HEK293 (cell line): ENCODE data around the gene EEF1AKMT3.

Source experiments
- CTCF ChIA-PET: fragments of 350-600 bp; formaldehyde crosslinking; extraction: SDS; loops from one replicate; lab custom pipeline; 2021; ENCODE audit warnings: antibody characterized with exemption; lab: Yijun Ruan, JAX
- POLR2A ChIA-PET: fragments of 300-600 bp; formaldehyde crosslinking; extraction: SDS; loops from one replicate; lab custom pipeline; 2020; ENCODE audit warnings: antibody characterized with exemption, inconsistent platforms; lab: Yijun Ruan, JAX
- H3K27ac ChIP-seq: fragments of 200-500 bp; sonication (Bioruptor generic); 2 replicates; pipeline ENCODE4 v1.5.1; 2014; ENCODE audit warnings: low read depth, low read length, control low read depth, inconsistent platforms; ENCODE audit errors: extremely low read depth
- H3K36me3 ChIP-seq, 2 experiments: fragments of 200-500 bp in 1 of 2; sonication (Bioruptor generic) in 1 of 2; 1 replicate in 1 of 2; 2 replicates in 1 of 2; pipeline ENCODE4 v1.5.1; 2014 to 2017; ENCODE audit warnings: inconsistent platforms in 2 of 2, low read length in 2 of 2; ENCODE audit not compliant: control insufficient read depth in 2 of 2, insufficient read depth in 1 of 2
- H3K4me1 ChIP-seq: fragments of 200-500 bp; sonication (Bioruptor generic); 2 replicates; pipeline ENCODE4 v1.5.1; 2014; ENCODE audit warnings: mild to moderate bottlenecking, low read length, inconsistent platforms; ENCODE audit not compliant: control insufficient read depth, insufficient read depth
- H3K4me3 ChIP-seq: 2 replicates; pipeline ENCODE4 v1.5.1; 2011; ENCODE audit warnings: low read depth, mild to moderate bottlenecking, control low read depth, low read length, moderate library complexity
- H3K9me3 ChIP-seq: fragments of 200-500 bp; sonication (Bioruptor generic); 2 replicates; pipeline ENCODE4 v1.5.1; 2014; ENCODE audit warnings: low read depth, low read length, inconsistent platforms; ENCODE audit not compliant: control insufficient read depth, insufficient read depth
- BCL6B ChIP-seq: fragments of 450-650 bp; formaldehyde crosslinking; IDR thresholded peaks from 2 replicates; pipeline ENCODE4 v1.5.1; 2017; ENCODE audit warnings: missing biosample characterization, missing genetic modification characterization
- INSM2 ChIP-seq: fragments of 450-650 bp; formaldehyde crosslinking; IDR thresholded peaks from 2 replicates; pipeline ENCODE4 v1.5.1; 2016; ENCODE audit warnings: missing biosample characterization, missing genetic modification characterization
- MYNN ChIP-seq: fragments of 450-650 bp; formaldehyde crosslinking; IDR thresholded peaks from 2 replicates; pipeline ENCODE4 v1.5.1; 2016; ENCODE audit warnings: missing biosample characterization, missing genetic modification characterization, borderline replicate concordance
- PATZ1 ChIP-seq: fragments of 450-650 bp; formaldehyde crosslinking; IDR thresholded peaks from 2 replicates; pipeline ENCODE4 v1.5.1; 2016; ENCODE audit warnings: missing biosample characterization, missing genetic modification characterization
- PRDM6 ChIP-seq: fragments of 450-650 bp; formaldehyde crosslinking; IDR thresholded peaks from 2 replicates; pipeline ENCODE4 v1.5.1; 2017; ENCODE audit warnings: missing biosample characterization, missing genetic modification characterization
- SALL2 ChIP-seq: fragments of 450-650 bp; formaldehyde crosslinking; IDR thresholded peaks from 2 replicates; pipeline ENCODE4 v1.5.0; 2017; ENCODE audit warnings: missing biosample characterization, mild to moderate bottlenecking, missing genetic modification characterization, borderline replicate concordance
- TCF7L2 ChIP-seq: IDR thresholded peaks from 2 replicates; pipeline ENCODE4 v1.6.1; 2011; ENCODE audit warnings: low read depth, mild to moderate bottlenecking, inconsistent platforms, low read length, moderate library complexity, borderline replicate concordance
- ZBTB1 ChIP-seq: fragments of 450-650 bp; formaldehyde crosslinking; IDR thresholded peaks from 2 replicates; pipeline ENCODE4 v1.5.1; 2016; ENCODE audit warnings: missing biosample characterization, missing genetic modification characterization
- ZNF132 ChIP-seq: fragments of 450-650 bp; formaldehyde crosslinking; IDR thresholded peaks from 2 replicates; pipeline ENCODE4 v1.5.1; 2017; ENCODE audit warnings: missing biosample characterization, missing genetic modification characterization, borderline replicate concordance
- ZNF221 ChIP-seq: fragments of 450-650 bp; formaldehyde crosslinking; IDR thresholded peaks from 2 replicates; pipeline ENCODE4 v1.5.1; 2017; ENCODE audit warnings: missing biosample characterization, missing genetic modification characterization, borderline replicate concordance
- ZNF362 ChIP-seq: fragments of 450-650 bp; formaldehyde crosslinking; IDR thresholded peaks from 2 replicates; pipeline ENCODE4 v1.5.1; 2016; ENCODE audit warnings: missing biosample characterization, missing genetic modification characterization
- ZNF521 ChIP-seq: fragments of 450-650 bp; formaldehyde crosslinking; IDR thresholded peaks from 2 replicates; pipeline ENCODE4 v1.5.1; 2017; ENCODE audit warnings: missing biosample characterization, mild to moderate bottlenecking, missing genetic modification characterization
- ZNF560 ChIP-seq: fragments of 450-650 bp; formaldehyde crosslinking; IDR thresholded peaks from 2 replicates; pipeline ENCODE4 v1.5.1; 2017; ENCODE audit warnings: missing biosample characterization, missing genetic modification characterization, borderline replicate concordance
- ZNF610 ChIP-seq: fragments of 450-650 bp; formaldehyde crosslinking; IDR thresholded peaks from 2 replicates; pipeline ENCODE4 v1.5.1; 2016; ENCODE audit warnings: missing biosample characterization, missing genetic modification characterization, borderline replicate concordance
- ZNF623 ChIP-seq: fragments of 450-650 bp; formaldehyde crosslinking; IDR thresholded peaks from 2 replicates; pipeline ENCODE4 v1.5.1; 2016; ENCODE audit warnings: missing biosample characterization, missing genetic modification characterization
- ZNF624 ChIP-seq: fragments of 450-650 bp; formaldehyde crosslinking; IDR thresholded peaks from 2 replicates; pipeline ENCODE4 v1.5.1; 2017; ENCODE audit warnings: missing biosample characterization, missing genetic modification characterization
- ZNF645 ChIP-seq: fragments of 450-650 bp; formaldehyde crosslinking; IDR thresholded peaks from 2 replicates; pipeline ENCODE4; 2016; ENCODE audit warnings: missing biosample characterization, missing genetic modification characterization
- ZNF677 ChIP-seq: fragments of 450-650 bp; IDR thresholded peaks from 2 replicates; pipeline ENCODE4 v1.5.0; 2018; ENCODE audit warnings: missing biosample characterization, mild to moderate bottlenecking, missing genetic modification characterization, moderate library complexity
- ZNF704 ChIP-seq: fragments of 450-650 bp; formaldehyde crosslinking; IDR thresholded peaks from 2 replicates; pipeline ENCODE4 v1.5.1; 2016; ENCODE audit warnings: missing biosample characterization, missing genetic modification characterization
- ZNF776 ChIP-seq: fragments of 450-650 bp; formaldehyde crosslinking; IDR thresholded peaks from 2 replicates; pipeline ENCODE4 v1.5.0; 2017; ENCODE audit warnings: missing biosample characterization, missing genetic modification characterization, borderline replicate concordance
- ZNF837 ChIP-seq: fragments of 450-650 bp; formaldehyde crosslinking; IDR thresholded peaks from 2 replicates; pipeline ENCODE4 v1.5.1; 2016; ENCODE audit warnings: missing biosample characterization, missing genetic modification characterization

EEF1AKMT3 gene

GRCh38 chr12:57776247-57776587 lies 3.8 kb downstream of the EEF1AKMT3 start (continued):
- TF ChIP-seq ZNF645 (tag by site-specific recombination): no peak
- no peak for TF ChIP-seq ZNF362 (tag by site-specific recombination)
- no peak for TF ChIP-seq ZNF837

GRCh38 chr12:57777367-57777766 lies 5.0 kb downstream of the EEF1AKMT3 start:
- CTCF ChIA-PET: no interaction called here
- Histone ChIP-seq H3K27ac (no peak overlapping the region), H3K4me1 (0 out of 2 replicates have a peak, but pooled peaks cover 3% of the 10 kb centered on the region), H3K4me3 (no peak overlapping the region), H3K9me3 (no peaks in the 10 kb centered on the region), H3K36me3 (peaks cover 5 to 30% of the 10 kb centered on the region in 2 experiments; a peak in 2 of 3 replicates)
- POLR2A ChIA-PET: no interaction called here
- TF ChIP-seq ZNF704 (no peak), INSM2 (tag by site-specific recombination) (no peak), ZNF221 (tag by site-specific recombination) (no peak), BCL6B (tag by site-specific recombination) (no peak), MYNN (no peak), ZNF521 (tag by site-specific recombination) (no peak), ZNF623 (no peak), ZNF610 (no peak), ZNF132 (no peak), ZNF677 (tag by site-specific recombination) (no peak), ZNF560 (tag by site-specific recombination) (no peak), PRDM6 (tag by site-specific recombination) (no peak), PATZ1 (tag by site-specific recombination) (no peak), TCF7L2 (no peak), SALL2 (no peak), ZNF624 (no peak), ZNF776 (no peak), ZBTB1 (no peak)
